Mucosa of gallbladder (tissue), 1 donor: ENCODE results near the gene DOK5. TPM values are rescaled to one million over a fixed set of nuclear protein-coding genes. Genes with fewer than 3 reads are reported as not detected.
A peak's percentile ranks its signal among the peaks of the same experiment; 100 is the strongest.

Source experiments
- DNase-seq: peaks from one replicate; pipeline ENCODE4 v3.0.0-alpha.2; 2020; ENCODE audit warnings: low spot score
- total RNA-seq: library from RNA; stranded (reverse); gene quantifications from one replicate; pipeline ENCODE4 v1.2.1, GENCODE V29; 2021
- donor health status: DM: no; HTN: no; CAD: no.

DOK5 gene
- total RNA-seq, 1 donor from 2014 or later, result 15.5 TPM

GRCh38 chr20:54645445-54646155, 170.2 kb downstream of the DOK5 start:
- DNase-seq, result no peak

- DNase-seq, result no peak
These were observed 170.7 kb downstream of the DOK5 start for GRCh38 chr20:54646156-54646517.

GRCh38 chr20:54648421-54649142, 173.2 kb downstream of the DOK5 start:
- no peak for DNase-seq

DNA sequence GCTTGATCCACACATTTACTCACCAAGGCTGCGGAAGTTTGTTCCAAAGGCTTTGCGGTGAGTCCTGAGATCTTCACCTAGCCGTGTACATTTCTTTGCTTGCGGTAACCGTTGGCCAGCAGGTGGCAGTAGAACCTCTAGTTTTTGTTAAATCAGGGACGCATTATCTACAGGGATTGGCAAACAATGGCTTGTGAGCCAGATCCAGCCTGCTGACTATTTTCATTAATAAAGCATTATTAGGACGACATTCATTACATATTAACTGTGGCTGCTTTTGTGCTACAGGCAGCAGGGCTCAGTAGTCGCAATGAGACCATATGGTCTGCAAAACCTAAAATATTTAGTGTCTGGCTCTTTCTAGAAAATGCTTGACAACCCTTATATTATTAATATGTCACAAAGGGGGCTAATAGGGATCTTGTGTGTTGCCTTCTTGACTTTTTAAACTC, 174.1 kb downstream of the DOK5 start:
- DNase-seq, result peak; percentile 89

DNA sequence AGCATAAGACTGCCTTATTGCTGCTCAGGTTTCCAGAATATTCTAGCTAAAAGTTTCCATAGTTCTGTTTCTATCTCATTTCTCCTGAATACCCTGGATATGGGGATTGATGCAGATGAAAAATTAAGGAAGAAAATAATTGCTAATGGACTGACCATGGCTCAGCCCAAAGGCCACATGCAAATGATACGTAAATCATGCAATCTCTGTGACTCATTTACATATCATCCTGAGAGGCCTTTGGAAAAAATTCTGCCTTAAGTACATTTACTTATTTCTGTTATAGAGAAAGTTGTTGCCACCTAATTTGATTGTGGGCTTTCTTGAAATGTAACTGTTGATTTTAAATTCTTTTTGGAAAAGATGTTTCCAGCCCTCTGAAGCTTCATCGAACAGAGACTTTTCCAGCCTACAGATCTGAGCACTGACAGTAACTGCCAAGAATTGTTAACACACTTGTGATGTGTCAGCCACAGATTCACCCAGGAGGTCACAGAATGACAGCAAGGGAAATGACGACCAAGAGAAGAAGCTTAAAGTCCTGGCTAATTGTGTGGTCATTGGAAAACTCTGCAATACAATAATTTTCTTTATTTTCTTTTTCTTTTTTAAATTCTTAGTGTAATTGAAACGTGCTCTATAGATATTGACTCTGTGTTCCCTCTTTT, 174.8 kb downstream of the DOK5 start:
- no peak for DNase-seq

GRCh38 chr20:54651252-54651651, 175.9 kb downstream of the DOK5 start:
- no peak for DNase-seq

DNA sequence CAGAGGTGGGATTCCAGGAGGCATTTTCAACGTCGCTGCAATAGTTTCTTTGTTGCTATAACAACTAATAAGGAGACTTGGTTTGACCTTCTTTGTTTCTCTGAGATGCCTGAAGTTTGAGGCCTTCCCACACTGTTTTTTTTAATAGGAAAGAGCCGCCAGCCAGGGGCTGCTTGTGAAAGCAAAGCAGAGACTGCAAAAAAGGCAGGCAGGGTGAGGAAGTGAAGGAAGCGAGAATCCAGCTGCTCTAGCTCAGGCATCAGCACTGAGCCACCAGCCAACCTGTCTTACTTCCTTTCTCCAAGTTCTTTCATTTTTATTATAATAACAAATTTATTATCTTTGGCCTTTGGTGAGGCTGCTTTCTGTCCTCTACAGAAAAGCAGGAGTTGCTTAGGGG, 179.1 kb downstream of the DOK5 start:
- DNase-seq, result no peak

GRCh38 chr20:54657268-54657826, 182.0 kb downstream of the DOK5 start:
- DNase-seq, result no peak

GRCh38 chr20:54658525-54658924, 183.1 kb downstream of the DOK5 start:
- no peak for DNase-seq

GRCh38 chr20:54661265-54661664, 185.9 kb downstream of the DOK5 start:
- DNase-seq, result no peak

- DNase-seq, result no peak
These were observed 186.6 kb downstream of the DOK5 start for GRCh38 chr20:54661880-54662465.

- DNase-seq, result no peak
These were observed 190.4 kb downstream of the DOK5 start for GRCh38 chr20:54665812-54666211.

- DNase-seq, result no peak
These were observed 193.1 kb downstream of the DOK5 start for GRCh38 chr20:54668271-54669039.

- no peak for DNase-seq
These were observed 193.6 kb downstream of the DOK5 start for GRCh38 chr20:54669040-54669363.

DNA sequence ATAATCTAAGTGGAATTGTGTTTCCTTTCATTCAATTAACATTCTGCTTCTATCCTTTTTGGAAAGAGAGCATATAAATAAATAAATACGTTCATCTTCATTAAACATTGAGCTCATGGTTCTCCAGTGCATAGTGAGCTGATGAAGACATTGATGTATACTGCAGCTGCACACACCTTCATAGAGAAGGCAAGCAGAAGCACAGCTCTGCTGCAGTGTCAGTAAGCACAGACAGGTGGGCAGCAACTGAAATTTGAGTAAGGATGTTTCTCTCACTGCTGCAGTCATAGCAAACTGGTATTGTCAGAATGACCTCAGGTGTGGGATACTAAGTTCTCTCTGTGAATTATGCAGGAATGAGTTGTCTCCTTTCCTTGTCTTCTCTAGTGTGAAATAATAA, 202.9 kb downstream of the DOK5 start:
- no peak for DNase-seq

- DNase-seq, result no peak
These were observed 205.0 kb downstream of the DOK5 start for GRCh38 chr20:54680439-54680838.

- DNase-seq, result no peak
These were observed 205.7 kb downstream of the DOK5 start for GRCh38 chr20:54680872-54681619.

DNA sequence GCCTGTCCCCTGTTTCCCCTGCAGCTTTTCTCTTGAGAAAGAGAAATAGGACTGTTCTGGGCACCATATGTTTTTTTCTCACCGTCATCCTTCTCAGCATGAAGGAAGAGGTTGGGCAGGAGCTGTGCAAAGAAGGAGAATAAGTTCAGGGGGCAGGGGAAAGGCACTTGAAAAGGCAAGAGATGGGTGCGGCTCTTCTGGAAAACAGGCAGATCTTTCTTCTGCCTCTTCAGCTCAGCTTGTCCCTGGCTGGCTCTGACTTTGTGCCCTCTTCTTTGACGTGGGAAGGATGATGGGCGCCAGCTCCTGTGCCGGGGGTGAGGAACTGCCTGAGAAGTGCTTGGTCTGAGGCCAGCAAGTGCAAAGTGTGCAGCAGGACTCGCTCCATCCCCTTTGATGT, 206.5 kb downstream of the DOK5 start:
- DNase-seq, result no peak

GRCh38 chr20:54688476-54688875, 213.1 kb downstream of the DOK5 start:
- no peak for DNase-seq

GRCh38 chr20:54690323-54690722, 214.9 kb downstream of the DOK5 start:
- no peak for DNase-seq

DNA sequence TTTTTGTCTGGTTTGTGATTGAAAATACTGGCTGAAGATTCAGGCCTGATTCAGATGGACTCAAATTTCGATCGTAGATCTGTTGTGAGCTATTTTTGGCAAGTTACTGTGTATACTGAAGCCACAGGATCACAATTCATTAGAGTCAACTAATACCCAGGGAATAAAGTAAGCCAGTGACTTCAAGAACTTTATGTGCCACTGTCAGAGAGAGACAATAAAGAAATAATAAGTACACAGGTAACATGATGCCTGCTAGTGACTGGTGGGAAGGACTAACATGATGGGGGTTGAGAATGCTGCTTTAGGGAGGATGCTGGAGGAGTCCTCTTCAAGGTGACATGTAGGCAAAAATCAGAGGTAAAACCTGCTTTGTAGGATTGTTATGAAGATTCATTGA, 215.9 kb downstream of the DOK5 start:
- no peak for DNase-seq
